Stimulated activated naive B cell treated with anti-CD40 and anti-IgM and Interleukin-4, amounts not matched to agents 10 μg/mL and 1 μg/mL and 100 μg/mL, for 72 hours (primary cell): ENCODE measurements around the gene TBC1D3L.
"Not testable (repeated sequence)": the region's sequence is repeated elsewhere in the genome, so short reads cannot be mapped to it uniquely, and the experiment has no call there.

Source experiments
- ATAC-seq, 2 donors: fragments of 150-1000 bp; cut with Tn5 transposase; replicated peaks; 2 replicates each; pipeline ENCODE4 v1.10.0; 2021; ENCODE audit warnings: moderate library complexity in 1 of 2
- DNase-seq: peaks from one replicate; pipeline ENCODE4 v3.0.0; 2021
- H3K27ac Mint-ChIP-seq: one replicate; pipeline ENCODE4 v1.8.0; 2022; ENCODE audit warnings: mild to moderate bottlenecking, mixed read lengths
- H3K27me3 Mint-ChIP-seq, 2 donors: one replicate each; pipeline ENCODE4 v1.8.0; 2022; ENCODE audit warnings: mixed read lengths in 2 of 2
- H3K36me3 Mint-ChIP-seq, 2 donors: one replicate each; pipeline ENCODE4 v1.8.0; 2022; ENCODE audit warnings: mixed read lengths in 2 of 2, mild to moderate bottlenecking in 1 of 2
- H3K4me1 Mint-ChIP-seq, 2 donors: one replicate each; pipeline ENCODE4 v1.8.0; 2022; ENCODE audit warnings: mixed read lengths in 2 of 2, mild to moderate bottlenecking in 1 of 2
- H3K4me3 Mint-ChIP-seq, 2 donors: one replicate each; pipeline ENCODE4 v1.8.0; 2022; ENCODE audit warnings: mild to moderate bottlenecking in 2 of 2, mixed read lengths in 2 of 2, moderate library complexity in 1 of 2
- H3K9me3 Mint-ChIP-seq, 2 donors: one replicate each; pipeline ENCODE4 v1.8.0; 2022; ENCODE audit warnings: mixed read lengths in 2 of 2, mild to moderate bottlenecking in 1 of 2

Gene TBC1D3L

GRCh38 chr17:37988960-37989359 lies at the start of gene TBC1D3L:
TSS of gene TBC1D3L (minus strand) at chr17:37989060. CDS start at chr17:37987520, 1,540 bp downstream.
- H3K27me3 Mint-ChIP-seq, H3K4me1 Mint-ChIP-seq, H3K36me3 Mint-ChIP-seq, ATAC-seq, H3K27ac Mint-ChIP-seq, DNase-seq, H3K4me3 Mint-ChIP-seq, H3K9me3 Mint-ChIP-seq: not testable (repeated sequence)

GRCh38 chr17:38003676-38004075 lies 14.8 kb upstream of the TBC1D3L start, which contains the start of gene TBC1D3D:
TSS of gene TBC1D3D (plus strand) at chr17:38003976. CDS start at chr17:38005561, 1,585 bp downstream.
- not testable (repeated sequence) for H3K9me3 Mint-ChIP-seq, H3K4me3 Mint-ChIP-seq, H3K36me3 Mint-ChIP-seq, H3K27me3 Mint-ChIP-seq, DNase-seq, H3K4me1 Mint-ChIP-seq, H3K27ac Mint-ChIP-seq, ATAC-seq
